Measurements from ENCODE around the gene UROC1. TPM values are rescaled to one million over a fixed set of nuclear protein-coding genes. Genes with fewer than 3 reads are reported as not detected.

Gene UROC1
- total RNA-seq, 1 experiment from 2014 or later: not detected

DNA sequence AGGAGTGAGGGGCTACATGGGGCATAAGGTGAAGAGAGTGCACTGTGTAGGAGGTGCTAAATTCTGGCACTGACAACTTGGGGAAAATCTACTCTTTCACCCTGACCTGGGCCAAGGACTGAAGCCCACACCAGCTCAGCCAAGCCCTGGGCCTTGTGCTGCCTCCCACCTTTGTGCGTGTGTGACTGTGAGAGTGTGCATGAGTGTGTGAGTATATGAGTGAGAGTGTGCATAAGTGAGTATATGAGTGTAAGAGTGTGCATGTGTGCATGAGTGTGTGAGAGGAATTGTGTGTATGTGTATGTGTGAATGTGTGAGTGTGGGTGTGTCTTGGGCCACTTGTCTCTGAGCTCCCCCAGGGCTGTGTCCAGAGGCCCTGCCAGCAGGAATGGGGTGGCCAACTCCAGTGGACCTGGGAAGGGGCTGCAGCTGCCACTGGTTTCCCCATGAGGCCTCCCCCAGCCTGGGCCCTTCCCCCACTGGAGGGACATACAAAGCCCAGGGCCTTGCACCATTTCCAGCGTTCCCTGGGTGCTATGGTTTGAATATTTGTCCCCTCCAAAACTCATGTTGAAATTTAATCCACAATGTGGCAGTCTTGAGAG, 26.0 kb upstream of the UROC1 start:
- Mint-ChIP-seq H3K36me3 (ENCODE audit: insufficient read depth, unreplicated experiment) (peaks cover 4% of the 10 kb centered on the region), H3K9me3 (ENCODE audit: unreplicated experiment) (peaks cover 10% of the 10 kb centered on the region), H3K27ac (ENCODE audit: unreplicated experiment) (no peak overlapping the region), H3K27me3 (ENCODE audit: insufficient read depth, unreplicated experiment) (no peaks in the 10 kb centered on the region), H3K4me1 (ENCODE audit: low read depth, unreplicated experiment) (no peaks in the 10 kb centered on the region), H3K4me3 (ENCODE audit: unreplicated experiment) (no peak overlapping the region)
- intact Hi-C loops (cut with micrococcal nuclease; ENCODE audit: unreplicated experiment): no loop called here
- no peaks in the 10 kb centered on the region for H3K9me3 ChIP-seq
- H3K27me3 ChIP-seq (replicated peaks; ENCODE audit: control insufficient read depth, insufficient read depth, low read length): no peaks in the 10 kb centered on the region
- no peaks in the 10 kb centered on the region for H3K4me1 ChIP-seq
- BruUV-seq (replicated peaks): no TSS peak
- ChIA-PET POLR2A (no interaction called here), CTCF (no interaction called here)
- DNase-seq: no peak
- H3K36me3 ChIP-seq (ENCODE audit: control insufficient read depth, insufficient read depth, low read length): peaks cover 4% of the 10 kb centered on the region; the same call in 1 of the 2 replicates
- TF ChIP-seq, protein P1, sequence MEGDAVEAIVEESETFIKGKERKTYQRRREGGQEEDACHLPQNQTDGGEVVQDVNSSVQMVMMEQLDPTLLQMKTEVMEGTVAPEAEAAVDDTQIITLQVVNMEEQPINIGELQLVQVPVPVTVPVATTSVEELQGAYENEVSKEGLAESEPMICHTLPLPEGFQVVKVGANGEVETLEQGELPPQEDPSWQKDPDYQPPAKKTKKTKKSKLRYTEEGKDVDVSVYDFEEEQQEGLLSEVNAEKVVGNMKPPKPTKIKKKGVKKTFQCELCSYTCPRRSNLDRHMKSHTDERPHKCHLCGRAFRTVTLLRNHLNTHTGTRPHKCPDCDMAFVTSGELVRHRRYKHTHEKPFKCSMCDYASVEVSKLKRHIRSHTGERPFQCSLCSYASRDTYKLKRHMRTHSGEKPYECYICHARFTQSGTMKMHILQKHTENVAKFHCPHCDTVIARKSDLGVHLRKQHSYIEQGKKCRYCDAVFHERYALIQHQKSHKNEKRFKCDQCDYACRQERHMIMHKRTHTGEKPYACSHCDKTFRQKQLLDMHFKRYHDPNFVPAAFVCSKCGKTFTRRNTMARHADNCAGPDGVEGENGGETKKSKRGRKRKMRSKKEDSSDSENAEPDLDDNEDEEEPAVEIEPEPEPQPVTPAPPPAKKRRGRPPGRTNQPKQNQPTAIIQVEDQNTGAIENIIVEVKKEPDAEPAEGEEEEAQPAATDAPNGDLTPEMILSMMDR (IDR thresholded peaks at IDR 0.05; ENCODE audit: insufficient read depth in 1 of 2, low read depth in 1 of 2, low read length in 1 of 2, severe bottlenecking in 1 of 2, unreplicated experiment in 1 of 2): no peak
- H3K4me3 ChIP-seq (ENCODE audit: low read depth, low read length): no peak overlapping the region

DNA sequence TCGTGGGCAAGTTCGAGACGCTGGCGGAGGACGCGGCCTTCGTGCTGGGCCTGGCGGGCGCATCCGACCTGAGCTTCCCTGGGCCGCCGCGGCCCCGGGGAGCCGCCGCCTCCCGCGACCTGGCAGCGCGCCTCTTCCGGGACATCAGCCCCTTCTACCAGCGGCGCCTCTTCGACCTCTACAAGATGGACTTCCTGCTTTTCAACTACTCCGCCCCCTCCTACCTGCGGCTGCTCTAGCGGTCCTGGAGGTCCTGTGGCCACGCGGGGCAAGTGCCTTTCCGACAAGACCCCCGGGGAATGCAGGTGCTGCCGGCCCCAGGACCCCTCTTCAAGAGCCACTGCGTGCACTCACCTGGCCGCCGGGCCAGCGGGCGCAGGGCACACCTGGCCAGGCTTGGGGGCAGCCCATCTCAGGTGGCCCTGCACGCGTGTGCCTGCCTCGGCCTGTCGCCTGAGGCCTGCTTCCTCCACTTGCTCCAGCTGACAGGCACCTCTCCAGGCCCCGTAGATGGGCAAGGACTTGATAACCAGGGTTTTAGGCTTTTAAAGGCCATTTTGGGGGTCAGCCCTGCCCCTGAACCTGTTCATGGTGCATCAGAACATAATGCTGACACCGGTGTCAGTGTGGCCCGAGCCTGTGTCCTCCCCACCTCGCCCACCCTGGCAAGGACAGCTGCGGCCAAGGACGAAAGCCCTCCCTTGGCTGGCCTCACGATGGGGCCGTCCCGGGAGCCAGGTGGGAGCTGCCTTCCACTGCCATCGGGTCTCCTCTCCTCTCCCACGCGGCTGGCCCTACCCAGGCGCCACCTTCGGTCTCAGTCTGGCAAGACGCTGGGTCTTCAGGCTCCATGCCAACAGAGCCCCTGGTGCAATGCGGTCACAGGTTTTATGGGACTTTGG, 25.0 kb upstream of the UROC1 start:
- H3K36me3 Mint-ChIP-seq (ENCODE audit: insufficient read depth, unreplicated experiment): peaks cover 4% of the 10 kb centered on the region
- no peaks in the 10 kb centered on the region for H3K9me3 ChIP-seq
- BruUV-seq (replicated peaks): no TSS peak
- intact Hi-C loops (cut with micrococcal nuclease; ENCODE audit: unreplicated experiment): no loop called here
- H3K4me1 Mint-ChIP-seq (ENCODE audit: low read depth, unreplicated experiment): no peaks in the 10 kb centered on the region
- H3K9me3 Mint-ChIP-seq (ENCODE audit: unreplicated experiment): peaks cover 10% of the 10 kb centered on the region
- no peak overlapping the region for H3K27ac Mint-ChIP-seq (ENCODE audit: unreplicated experiment)
- ChIA-PET CTCF (interaction anchor here (0.6 kb wide), 1 partner anchor 1063 kb away, joined by 3 read pairs; no protein-coding TSS in a partner anchor), POLR2A (no interaction called here)
- no peaks in the 10 kb centered on the region for H3K27me3 Mint-ChIP-seq (ENCODE audit: insufficient read depth, unreplicated experiment)
- H3K4me1 ChIP-seq: no peaks in the 10 kb centered on the region
- H3K4me3 ChIP-seq (ENCODE audit: low read depth, low read length): no peak overlapping the region
- peak in 1 of 2 experiments; percentile 21 for DNase-seq
- no peak overlapping the region for H3K4me3 Mint-ChIP-seq (ENCODE audit: unreplicated experiment)
- no peaks in the 10 kb centered on the region for H3K27me3 ChIP-seq (replicated peaks; ENCODE audit: control insufficient read depth, insufficient read depth, low read length)
- peaks cover 4% of the 10 kb centered on the region; the same call in 1 of the 2 replicates for H3K36me3 ChIP-seq (ENCODE audit: control insufficient read depth, insufficient read depth, low read length)
- TF ChIP-seq, protein P1 (IDR thresholded peaks at IDR 0.05; ENCODE audit: insufficient read depth in 1 of 2, low read depth in 1 of 2, low read length in 1 of 2, severe bottlenecking in 1 of 2, unreplicated experiment in 1 of 2): no peak

DNA sequence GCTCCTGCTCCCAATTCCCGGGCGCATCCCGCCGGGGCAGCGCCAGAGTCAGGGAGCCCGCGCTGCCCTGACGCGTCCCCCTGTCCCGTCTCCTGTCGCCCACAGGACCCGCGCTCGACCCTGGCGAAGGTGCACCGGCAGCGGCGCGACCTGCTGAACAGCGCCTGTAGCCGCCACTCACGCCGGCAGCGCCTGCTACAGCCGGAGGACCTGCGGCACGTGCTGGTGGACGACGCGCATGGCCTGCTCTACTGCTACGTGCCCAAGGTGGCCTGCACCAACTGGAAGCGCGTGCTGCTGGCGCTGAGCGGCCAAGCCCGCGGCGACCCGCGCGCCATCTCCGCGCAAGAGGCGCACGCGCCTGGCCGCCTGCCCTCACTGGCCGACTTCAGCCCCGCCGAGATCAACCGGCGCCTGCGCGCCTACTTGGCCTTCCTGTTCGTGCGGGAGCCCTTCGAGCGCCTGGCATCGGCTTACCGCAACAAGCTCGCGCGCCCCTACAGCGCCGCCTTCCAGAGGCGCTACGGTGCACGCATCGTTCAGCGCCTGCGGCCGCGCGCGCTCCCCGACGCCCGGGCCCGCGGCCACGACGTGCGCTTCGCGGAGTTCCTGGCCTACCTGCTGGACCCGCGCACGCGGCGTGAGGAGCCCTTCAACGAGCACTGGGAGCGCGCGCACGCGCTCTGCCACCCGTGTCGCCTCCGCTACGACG, 24.2 kb upstream of the UROC1 start:
- Histone ChIP-seq H3K4me3 (ENCODE audit: low read depth, low read length) (no peak overlapping the region), H3K4me1 (no peaks in the 10 kb centered on the region), H3K36me3 (ENCODE audit: control insufficient read depth, insufficient read depth, low read length) (peaks cover 4% of the 10 kb centered on the region; the same call in 1 of the 2 replicates), H3K27me3 (replicated peaks; ENCODE audit: control insufficient read depth, insufficient read depth, low read length) (no peaks in the 10 kb centered on the region), H3K9me3 (no peaks in the 10 kb centered on the region)
- Mint-ChIP-seq H3K27me3 (ENCODE audit: insufficient read depth, unreplicated experiment) (no peaks in the 10 kb centered on the region), H3K36me3 (ENCODE audit: insufficient read depth, unreplicated experiment) (peaks cover 4% of the 10 kb centered on the region), H3K4me1 (ENCODE audit: low read depth, unreplicated experiment) (no peaks in the 10 kb centered on the region), H3K4me3 (ENCODE audit: unreplicated experiment) (no peak overlapping the region), H3K27ac (ENCODE audit: unreplicated experiment) (no peak overlapping the region), H3K9me3 (ENCODE audit: unreplicated experiment) (peaks cover 10% of the 10 kb centered on the region)
- POLR2A ChIA-PET: no interaction called here
- CTCF ChIA-PET: interaction anchor here (0.6 kb wide), 1 partner anchor 1064 kb away, joined by 3 read pairs; no protein-coding TSS in a partner anchor
- intact Hi-C loops (cut with micrococcal nuclease; ENCODE audit: unreplicated experiment): no loop called here
- no TSS peak for BruUV-seq (replicated peaks)
- no peak for DNase-seq
- TF ChIP-seq, protein P1 (IDR thresholded peaks at IDR 0.05; ENCODE audit: insufficient read depth in 1 of 2, low read depth in 1 of 2, low read length in 1 of 2, severe bottlenecking in 1 of 2, unreplicated experiment in 1 of 2): no peak

Measured in Caco-2 (cell line).